ENCODE data around the gene ABHD16A. TPM values are rescaled to one million over a fixed set of nuclear protein-coding genes. Genes with fewer than 3 reads are reported as not detected.
"Not testable (repeated sequence)": the region's sequence is repeated elsewhere in the genome, so short reads cannot be mapped to it uniquely, and the experiment has no call there.

The ABHD16A gene
- polyA plus RNA-seq, 2 of the 4 experiments (the other 2 are of a cell fraction), result 16.6 to 22.3 TPM

DNA sequence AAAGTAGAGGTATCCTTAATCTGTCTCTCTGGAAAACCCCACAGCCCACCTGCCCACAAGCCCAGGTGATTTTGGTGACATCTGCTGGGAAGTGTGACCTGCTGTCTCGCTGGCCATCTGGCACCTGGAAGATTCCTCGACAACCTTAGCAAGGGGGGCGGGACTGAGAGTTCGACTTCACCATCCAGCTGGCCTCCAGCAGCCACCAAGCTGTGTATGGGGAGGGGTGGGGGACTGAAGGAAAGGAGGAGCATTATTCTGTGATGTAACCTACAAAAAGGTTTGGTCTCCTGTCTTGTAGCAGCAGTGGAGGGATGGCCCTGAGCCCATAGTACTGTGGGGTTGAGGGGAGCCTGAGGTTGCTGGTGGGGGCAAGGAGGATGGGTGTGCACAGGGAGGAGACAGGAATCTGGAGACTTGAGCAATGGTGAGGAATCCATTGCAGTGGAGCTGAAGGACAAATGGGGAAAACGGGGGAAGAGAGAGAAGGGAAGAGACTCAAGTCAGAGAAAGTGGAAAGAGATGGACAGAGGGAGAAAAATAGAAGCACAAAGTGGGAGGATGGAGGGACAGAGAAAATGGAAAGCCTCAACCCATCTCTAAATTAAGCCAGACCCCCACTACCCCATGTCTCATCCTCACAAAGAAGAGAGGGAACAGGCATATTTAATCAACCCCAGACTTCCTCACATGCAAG lies 7.5 kb upstream of the ABHD16A start:
- no peak overlapping the region for H3K4me2 ChIP-seq
- TF ChIP-seq CBX8 (IDR thresholded peaks at IDR 0.05) (no peak), TP53 (CRISPR knock-in tag; IDR thresholded peaks at IDR 0.05) (no peak), POLR2A (IDR thresholded peaks at IDR 0.05; ENCODE audit: low read length) (no peak), FOSL2 (IDR thresholded peaks at IDR 0.05) (no peak), FOSL2 (CRISPR knock-in tag; IDR thresholded peaks at IDR 0.05) (no peak), PBX3 (IDR thresholded peaks at IDR 0.05) (no peak), HMGXB4 (CRISPR knock-in tag; IDR thresholded peaks at IDR 0.05; ENCODE audit: borderline replicate concordance) (no peak), BCL3 (IDR thresholded peaks at IDR 0.05) (no peak), HES2 (IDR thresholded peaks at IDR 0.05) (no peak), NPAS2 (CRISPR knock-in tag; IDR thresholded peaks at IDR 0.05; ENCODE audit: borderline replicate concordance) (no peak), EP300 (IDR thresholded peaks at IDR 0.05) (no peak), ZNF302 (CRISPR knock-in tag; IDR thresholded peaks at IDR 0.05) (no peak), ZC3H11A (IDR thresholded peaks at IDR 0.05) (no peak), HOXB5 (CRISPR knock-in tag; IDR thresholded peaks at IDR 0.05) (no peak), JUN (IDR thresholded peaks at IDR 0.05) (no peak), RFX5 (IDR thresholded peaks at IDR 0.05) (no peak), MAFK (IDR thresholded peaks at IDR 0.05; ENCODE audit: partially characterized antibody) (no peak), CHD2 (IDR thresholded peaks at IDR 0.05; ENCODE audit: low read length, partially characterized antibody) (no peak), RCOR1 (IDR thresholded peaks at IDR 0.05; ENCODE audit: low read depth, low read length) (no peak), JUNB (IDR thresholded peaks at IDR 0.05) (no peak)
- H3K4me1 ChIP-seq, result 0 out of 3 replicates have a peak, but pooled peaks cover 3% of the 10 kb centered on the region
- ATAC-seq (no peak), FAIRE-seq (no peak), DNase-seq (ENCODE audit: low read depth in 1 of 2, low spot score in 1 of 2) (no peak)
- H3K9me3 ChIP-seq, result no peaks in the 10 kb centered on the region
- H3K27ac ChIP-seq, result no peak overlapping the region
- CTCF ChIA-PET, result interaction anchor here (1.0 to 1.3 kb wide), 2 partner anchors 18 to 59 kb away, joined by 3 to 4 read pairs; partner anchors contain the start of gene DDAH2
- 80% methylated on average over 3 of the region's 5 CpGs for WGBS (ENCODE audit: missing lambda C conversion rate)
- POLR2A ChIA-PET, result no interaction called here
- H3K4me3 ChIP-seq, result no peak overlapping the region

DNA sequence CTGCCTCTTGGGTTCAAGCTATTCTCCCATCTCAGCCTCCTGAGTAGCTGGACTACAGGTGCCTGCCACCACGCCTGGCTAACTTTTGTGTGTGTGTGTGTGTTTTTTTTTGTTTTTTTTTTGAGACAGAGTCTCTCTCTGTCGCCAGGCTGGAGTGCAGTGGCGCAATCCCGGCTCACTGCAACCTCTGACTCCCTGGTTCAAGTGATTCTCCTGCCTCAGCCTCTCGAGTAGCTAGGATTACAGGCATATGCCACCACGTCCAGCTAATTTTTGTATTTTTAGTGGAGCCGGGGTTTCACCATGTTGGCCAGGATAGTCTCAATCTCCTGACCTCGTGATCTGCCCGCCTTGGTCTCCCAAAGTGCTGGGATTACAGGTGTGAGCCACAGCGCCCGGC lies 6.0 kb upstream of the ABHD16A start:
- H3K4me3 ChIP-seq; POLR2A ChIA-PET; DNase-seq (ENCODE audit: low read depth in 1 of 2, low spot score in 1 of 2); H3K9me3 ChIP-seq; CTCF ChIA-PET; H3K4me1 ChIP-seq; H3K27ac ChIP-seq; H3K4me2 ChIP-seq; FAIRE-seq; ATAC-seq: not testable (repeated sequence)
- whole genome bisulfite sequencing (ENCODE audit: missing lambda C conversion rate), result 74% methylated on average over 7 of the region's 11 CpGs

- ATAC-seq, result no peak
- no peak for DNase-seq (ENCODE audit: low read depth in 1 of 2, low spot score in 1 of 2)
- ChIA-PET CTCF (no interaction called here), POLR2A (no interaction called here)
- no peak overlapping the region for H3K4me3 ChIP-seq
- WGBS (ENCODE audit: missing lambda C conversion rate), result 90% methylated on average over 3 of the region's 3 CpGs
- FAIRE-seq, result no peak
- 0 out of 3 replicates have a peak, but pooled peaks cover 3% of the 10 kb centered on the region for H3K4me1 ChIP-seq
- no peaks in the 10 kb centered on the region for H3K9me3 ChIP-seq
- H3K27ac ChIP-seq, result no peak overlapping the region
- H3K4me2 ChIP-seq, result no peak overlapping the region
- no peak for TF ChIP-seq TFCP2L1 (CRISPR knock-in tag; IDR thresholded peaks at IDR 0.05)
- no peak for TF ChIP-seq ZFP36 (IDR thresholded peaks at IDR 0.05; ENCODE audit: borderline replicate concordance, partially characterized antibody)
- TF ChIP-seq HOXA7 (CRISPR knock-in tag; IDR thresholded peaks at IDR 0.05), result no peak
- TF ChIP-seq HES2 (IDR thresholded peaks at IDR 0.05), result no peak
- TF ChIP-seq BCL3 (IDR thresholded peaks at IDR 0.05), result no peak
- TF ChIP-seq FOSB (CRISPR knock-in tag; IDR thresholded peaks at IDR 0.05), result no peak
- no peak for TF ChIP-seq KDM5A (IDR thresholded peaks at IDR 0.05)
- no peak for TF ChIP-seq CTCF (IDR thresholded peaks at IDR 0.05)
- no peak for TF ChIP-seq RFX5 (IDR thresholded peaks at IDR 0.05)
- no peak for TF ChIP-seq POLR2AphosphoS2 (conservative IDR thresholded peaks at IDR 0.05; ENCODE audit: low read length)
These were observed 5.1 kb upstream of the ABHD16A start for GRCh38 chr6:31708224-31708623.

All from A549 (cell line).